Measurements from ENCODE around the gene RNF187.

Gene RNF187

GRCh38 chr1:228544021-228544850, 57.1 kb downstream of the RNF187 start:
- no peak for DNase-seq (ENCODE audit: low read depth in 2 of 2, low spot score in 1 of 2)

- DNase-seq (ENCODE audit: low read depth in 2 of 2, low spot score in 1 of 2), result no peak
These were observed 57.9 kb downstream of the RNF187 start for GRCh38 chr1:228544921-228545591.

All from stimulated activated CD8-positive, alpha-beta memory T cell treated with anti-CD3 and anti-CD28 coated beads, Interleukin-4, amount 100 ng/mL, for 1 hour (primary cell).